Esophagus (tissue), 2 donors: ENCODE data around the gene DNAJA4. TPM values are rescaled to one million over a fixed set of nuclear protein-coding genes. Genes with fewer than 3 reads are reported as not detected.

Experiments used
- H3K27ac ChIP-seq, 2 donors: one replicate each; pipeline ENCODE4 v1.5.1; 2013; ENCODE audit warnings: low read depth in 2 of 2, mild to moderate bottlenecking in 2 of 2, inconsistent platforms in 1 of 2, low read length in 1 of 2, moderate library complexity in 1 of 2
- H3K27me3 ChIP-seq, 2 donors: one replicate each; pipeline ENCODE4 v1.6.1; 2013; ENCODE audit warnings: low read length in 2 of 2, control low read depth in 1 of 2, mild to moderate bottlenecking in 1 of 2; ENCODE audit not compliant: insufficient read depth in 2 of 2, control insufficient read depth in 1 of 2
- H3K36me3 ChIP-seq, 2 donors: one replicate each; pipeline ENCODE4 v1.6.1; 2013; ENCODE audit warnings: low read length in 1 of 2; ENCODE audit not compliant: control insufficient read depth in 2 of 2, insufficient read depth in 2 of 2
- H3K4me1 ChIP-seq, 2 donors: one replicate each; pipeline ENCODE4 v1.6.1; 2013; ENCODE audit warnings: low read length in 1 of 2; ENCODE audit not compliant: control insufficient read depth in 2 of 2, insufficient read depth in 2 of 2
- H3K4me3 ChIP-seq, 2 donors: one replicate each; pipeline ENCODE4 v1.5.1; 2013; ENCODE audit warnings: low read length in 2 of 2, mild to moderate bottlenecking in 2 of 2, low read depth in 1 of 2, moderate library complexity in 1 of 2
- H3K9me3 ChIP-seq, 2 donors: one replicate each; pipeline ENCODE4 v1.6.1; 2013; ENCODE audit warnings: mild to moderate bottlenecking in 2 of 2, low read depth in 1 of 2, low read length in 1 of 2, moderate library complexity in 1 of 2; ENCODE audit not compliant: control insufficient read depth in 2 of 2, insufficient read depth in 1 of 2
- WGBS, 2 donors: extraction: QIAGEN DNeasy Blood & Tissue Kit; methylation state at CpG; one replicate each; pipeline ENCODE4 v1.1.7; 2013; 5-methylcytosine and 5-hydroxymethylcytosine counted together
- polyA plus RNA-seq, 2 donors: library from polyadenylated mRNA; stranded (reverse); fragments of 200-250 nt; gene quantifications; one replicate each; pipeline ENCODE4 v1.2.3, GENCODE V29; 2013
- donor health status: healthy with polysubstance abuse.
- donor health status: Bipolar disorder and iron deficiency.

The DNAJA4 gene
- polyA plus RNA-seq, 2 donors: 11.8 to 14.6 TPM

GRCh38 chr15:78307976-78308375, 43.6 kb downstream of the DNAJA4 start:
- H3K4me3 ChIP-seq: no peak overlapping the region
- no peak overlapping the region for H3K27ac ChIP-seq
- no peaks in the 10 kb centered on the region for H3K36me3 ChIP-seq
- H3K4me1 ChIP-seq: no peaks in the 10 kb centered on the region
- no peaks in the 10 kb centered on the region for H3K9me3 ChIP-seq
- H3K27me3 ChIP-seq: no peaks in the 10 kb centered on the region
- WGBS, 2 donors: 50 to 54% methylated on average over 6 of the region's 6 CpGs

DNA sequence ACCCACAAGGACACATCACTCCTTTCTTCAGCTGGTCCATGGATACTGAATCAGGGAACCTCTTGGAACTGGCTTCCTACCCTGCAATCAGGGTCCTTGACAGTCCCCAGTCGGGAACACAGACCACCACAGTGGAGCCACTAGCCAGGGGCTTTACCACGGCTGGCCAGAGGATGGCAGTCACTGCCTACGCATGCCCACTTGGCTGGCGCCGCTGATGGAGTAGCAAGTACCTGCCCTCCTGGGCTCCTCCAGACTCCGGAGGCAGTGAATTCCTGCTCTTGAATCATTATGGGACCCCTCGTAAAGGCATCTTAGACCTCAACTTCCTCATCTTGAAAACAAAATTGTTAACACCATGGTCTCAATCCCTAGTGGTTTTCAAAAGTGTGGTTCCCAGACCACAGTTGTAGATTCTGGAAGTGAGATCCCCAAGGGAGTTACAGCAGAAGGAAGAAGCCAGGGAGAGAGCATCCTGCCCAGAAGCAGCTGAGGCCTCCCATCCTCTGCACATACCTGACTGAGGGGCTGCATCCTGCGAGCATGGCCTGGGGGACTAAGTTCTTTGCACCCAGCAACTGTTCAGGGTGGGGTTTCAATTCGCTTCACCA, 44.2 kb downstream of the DNAJA4 start:
- H3K4me1 ChIP-seq: no peaks in the 10 kb centered on the region
- H3K27ac ChIP-seq: no peak overlapping the region
- WGBS, 2 donors: 17 to 20% methylated on average over 9 of the region's 9 CpGs
- no peaks in the 10 kb centered on the region for H3K36me3 ChIP-seq
- H3K4me3 ChIP-seq: no peak overlapping the region
- H3K9me3 ChIP-seq: no peaks in the 10 kb centered on the region
- no peaks in the 10 kb centered on the region for H3K27me3 ChIP-seq

DNA sequence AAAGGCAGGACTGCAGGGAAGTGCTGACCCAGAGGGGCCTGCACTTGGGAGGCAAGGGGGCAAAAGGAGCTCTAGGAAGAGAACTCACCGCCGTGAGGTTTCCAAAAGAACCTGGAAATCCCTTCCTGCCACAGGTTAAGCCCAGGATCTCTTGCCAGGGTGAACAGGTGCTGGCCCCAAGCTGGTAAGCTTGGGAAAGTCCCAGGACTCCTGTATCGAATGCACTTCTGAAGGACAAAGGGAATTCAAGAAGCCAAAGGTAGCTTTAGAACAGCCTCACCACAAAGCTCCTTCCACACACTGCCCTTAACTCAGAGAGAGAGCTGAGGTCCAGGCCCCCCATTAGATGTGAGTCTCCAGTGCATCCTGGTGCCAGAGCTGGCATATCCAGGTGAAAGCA, 46.9 kb downstream of the DNAJA4 start:
- H3K36me3 ChIP-seq: no peaks in the 10 kb centered on the region
- WGBS, 2 donors: 49 to 53% methylated on average over 3 of the region's 3 CpGs
- H3K4me3 ChIP-seq: no peak overlapping the region
- no peaks in the 10 kb centered on the region for H3K9me3 ChIP-seq
- no peaks in the 10 kb centered on the region for H3K4me1 ChIP-seq
- no peak overlapping the region for H3K27ac ChIP-seq
- no peaks in the 10 kb centered on the region for H3K27me3 ChIP-seq

GRCh38 chr15:78312536-78312935, 48.2 kb downstream of the DNAJA4 start:
- H3K27me3 ChIP-seq: no peaks in the 10 kb centered on the region
- no peaks in the 10 kb centered on the region for H3K9me3 ChIP-seq
- H3K4me1 ChIP-seq: peaks cover 0 to 2% of the 10 kb centered on the region in 2 donors
- no peak overlapping the region for H3K4me3 ChIP-seq
- H3K27ac ChIP-seq: no peak overlapping the region
- 70 to 83% methylated on average over 4 of the region's 4 CpGs for WGBS, 2 donors
- no peaks in the 10 kb centered on the region for H3K36me3 ChIP-seq

DNA sequence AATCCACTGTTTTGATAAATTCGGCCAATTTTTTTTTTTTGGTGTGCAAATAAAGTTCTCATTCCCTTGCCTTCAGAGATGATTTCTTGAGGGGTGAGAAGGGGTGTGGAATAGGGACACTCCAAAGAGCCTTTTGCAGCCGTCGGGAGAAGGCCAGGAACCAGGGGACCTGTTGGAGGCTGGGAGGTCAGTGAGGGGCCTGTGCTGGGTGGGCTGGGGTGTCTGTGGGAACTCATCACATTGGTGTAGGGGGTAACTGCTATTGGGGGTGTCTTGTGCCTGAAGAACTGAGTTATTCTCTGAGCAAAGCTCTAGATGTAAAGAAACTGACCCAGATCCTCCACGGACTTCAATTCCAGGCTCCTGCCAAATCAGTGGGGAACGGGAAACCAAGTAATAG, 48.6 kb downstream of the DNAJA4 start:
- Histone ChIP-seq H3K27ac (no peak overlapping the region), H3K9me3 (no peaks in the 10 kb centered on the region), H3K36me3 (no peaks in the 10 kb centered on the region), H3K4me3 (no peak overlapping the region), H3K4me1 (peaks cover 0 to 2% of the 10 kb centered on the region in 2 donors), H3K27me3 (no peaks in the 10 kb centered on the region)
- 79 to 80% methylated on average over 5 of the region's 5 CpGs for WGBS, 2 donors

DNA sequence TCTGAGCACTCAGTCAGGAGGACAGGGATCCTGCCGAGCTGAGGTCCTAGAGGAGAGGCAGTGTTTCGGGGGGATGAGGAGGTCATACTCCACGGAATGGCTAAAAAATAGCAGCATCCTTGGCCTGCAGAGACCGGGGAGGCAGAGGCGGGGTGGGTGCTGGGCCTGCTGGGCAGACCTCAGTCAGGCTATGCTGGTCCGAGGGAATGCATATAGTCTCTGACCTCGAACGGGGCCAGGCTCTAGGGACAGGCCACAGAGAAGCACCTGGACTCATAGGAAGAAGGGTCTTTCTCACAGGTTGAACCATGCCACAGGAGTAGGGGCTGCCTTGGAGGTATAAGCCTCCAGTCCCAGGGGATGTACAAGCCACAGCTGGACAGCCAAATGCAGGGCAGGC, 49.0 kb downstream of the DNAJA4 start:
- no peaks in the 10 kb centered on the region for H3K27me3 ChIP-seq
- no peak overlapping the region for H3K4me3 ChIP-seq
- 73 to 79% methylated on average over 8 of the region's 8 CpGs for WGBS, 2 donors
- no peaks in the 10 kb centered on the region for H3K9me3 ChIP-seq
- H3K4me1 ChIP-seq: peaks cover 0 to 2% of the 10 kb centered on the region in 2 donors
- no peak overlapping the region for H3K27ac ChIP-seq
- H3K36me3 ChIP-seq: no peaks in the 10 kb centered on the region

- no peaks in the 10 kb centered on the region for H3K36me3 ChIP-seq
- H3K27ac ChIP-seq: no peak overlapping the region
- H3K4me1 ChIP-seq: peaks cover 0 to 2% of the 10 kb centered on the region in 2 donors
- H3K4me3 ChIP-seq: no peak overlapping the region
- WGBS, 2 donors: 81 to 86% methylated on average over 7 of the region's 7 CpGs
- no peaks in the 10 kb centered on the region for H3K9me3 ChIP-seq
- no peaks in the 10 kb centered on the region for H3K27me3 ChIP-seq
These were observed 49.8 kb downstream of the DNAJA4 start for GRCh38 chr15:78314181-78314581.

- WGBS, 2 donors: 72 to 74% methylated on average over 7 of the region's 7 CpGs
- Histone ChIP-seq H3K27ac (no peak overlapping the region), H3K36me3 (no peaks in the 10 kb centered on the region)
These were observed 51.4 kb downstream of the DNAJA4 start for GRCh38 chr15:78315686-78316282.

GRCh38 chr15:78316283-78317083, 52.1 kb downstream of the DNAJA4 start:
- WGBS, 2 donors: 47 to 53% methylated on average over 17 of the region's 17 CpGs
- Histone ChIP-seq H3K4me1 (peaks cover 0 to 2% of the 10 kb centered on the region in 2 donors), H3K36me3 (no peaks in the 10 kb centered on the region), H3K27me3 (no peaks in the 10 kb centered on the region), H3K4me3 (no peak overlapping the region), H3K27ac (no peak overlapping the region), H3K9me3 (no peaks in the 10 kb centered on the region)

More at GRCh38 chr15:78315686-78316282, 51.4 kb downstream of the DNAJA4 start:
- Histone ChIP-seq H3K4me3 (no peak overlapping the region), H3K9me3 (no peaks in the 10 kb centered on the region), H3K27me3 (no peaks in the 10 kb centered on the region), H3K4me1 (peaks cover 0 to 2% of the 10 kb centered on the region in 2 donors)
